ENCODE measurements around the gene ZFYVE21. TPM values are rescaled to one million over a fixed set of nuclear protein-coding genes. Genes with fewer than 3 reads are reported as not detected.

The ZFYVE21 gene
- total RNA-seq, 5 donors from 2014 or later (not counting 1 experiment from before 2014, with no cell fraction given): 8.8 to 22.8 (median 22.1) TPM

- 97% methylated on average over 16 of the region's 16 CpGs for WGBS (ENCODE audit: insufficient coverage)
- POLR2A ChIA-PET: interaction anchor here in 1 of 2 donors (0.7 kb wide), 1 partner anchor 16 kb away, joined by 8 read pairs; no protein-coding TSS in a partner anchor
Measured at GRCh38 chr14:103718572-103718971, 3.0 kb downstream of the ZFYVE21 start.

GRCh38 chr14:103719751-103720150 lies 4.1 kb downstream of the ZFYVE21 start:
- WGBS (ENCODE audit: insufficient coverage): 28% methylated on average over 3 of the region's 8 CpGs
- Histone ChIP-seq H3K36me3 (ENCODE audit: control insufficient read depth in 2 of 2, extremely low read depth in 1 of 2, insufficient read depth in 1 of 2, low read length in 1 of 2) (peaks cover 0 to 3% of the 10 kb centered on the region in 2 donors), H3K27ac (ENCODE audit: low read length) (no peak overlapping the region), H3K27me3 (replicated peaks in 1 of 2; ENCODE audit: control insufficient read depth in 2 of 2, extremely low read depth in 1 of 2, insufficient read depth in 2 of 2, low read length in 1 of 2) (no peaks in the 10 kb centered on the region), H3K4me3 (ENCODE audit: control insufficient read depth in 1 of 2, extremely low read depth in 1 of 2, low read length in 1 of 2) (no peak overlapping the region), H3K9me3 (no peaks in the 10 kb centered on the region), H3K4me1 (ENCODE audit: control insufficient read depth in 1 of 2, extremely low read depth in 1 of 2, insufficient read depth in 2 of 2, low read length in 2 of 2) (peaks cover 3 to 16% of the 10 kb centered on the region in 2 experiments)
- H3K9me3 Mint-ChIP-seq: no peaks in the 10 kb centered on the region
- H3K36me3 Mint-ChIP-seq: no peaks in the 10 kb centered on the region
- H3K4me1 Mint-ChIP-seq: peaks cover 38 to 43% (median 41%) of the 10 kb centered on the region in 3 donors
- ATAC-seq (replicated peaks in 1 of 4) (no peak), DNase-seq (no peak)
- no peak overlapping the region for H3K4me3 Mint-ChIP-seq
- CTCF ChIA-PET: no interaction called here
- H3K27me3 Mint-ChIP-seq: no peaks in the 10 kb centered on the region
- H3K27ac Mint-ChIP-seq: no peak overlapping the region
- POLR2A ChIA-PET: interaction anchor here in 1 of 2 donors (0.6 kb wide), 1 partner anchor 25 kb away, joined by 3 read pairs; no protein-coding TSS in a partner anchor

More at GRCh38 chr14:103718572-103718971, 3.0 kb downstream of the ZFYVE21 start:
- Mint-ChIP-seq H3K9me3 (no peaks in the 10 kb centered on the region), H3K4me3 (no peak overlapping the region), H3K36me3 (no peaks in the 10 kb centered on the region), H3K27ac (peak overlapping the region in 1 of 2 donors; percentile 28), H3K27me3 (no peaks in the 10 kb centered on the region), H3K4me1 (peaks cover 38 to 50% (median 48%) of the 10 kb centered on the region in 3 donors)
- Histone ChIP-seq H3K4me1 (ENCODE audit: control insufficient read depth in 1 of 2, extremely low read depth in 1 of 2, insufficient read depth in 2 of 2, low read length in 2 of 2) (peaks cover 5 to 28% of the 10 kb centered on the region in 2 experiments), H3K9me3 (no peaks in the 10 kb centered on the region), H3K36me3 (ENCODE audit: control insufficient read depth in 2 of 2, extremely low read depth in 1 of 2, insufficient read depth in 1 of 2, low read length in 1 of 2) (no peaks in the 10 kb centered on the region), H3K4me3 (ENCODE audit: control insufficient read depth in 1 of 2, extremely low read depth in 1 of 2, low read length in 1 of 2) (no peak overlapping the region), H3K27me3 (replicated peaks in 1 of 2; ENCODE audit: control insufficient read depth in 2 of 2, extremely low read depth in 1 of 2, insufficient read depth in 2 of 2, low read length in 1 of 2) (no peaks in the 10 kb centered on the region), H3K27ac (ENCODE audit: low read length) (no peak overlapping the region)
- ATAC-seq (replicated peaks in 1 of 4) (no peak), DNase-seq (no peak)
- CTCF ChIA-PET: no interaction called here

GRCh38 chr14:103721334-103722120 lies 5.9 kb downstream of the ZFYVE21 start:
- Mint-ChIP-seq H3K9me3 (no peaks in the 10 kb centered on the region), H3K36me3 (no peaks in the 10 kb centered on the region), H3K27me3 (no peaks in the 10 kb centered on the region), H3K4me1 (peaks cover 31 to 41% (median 36%) of the 10 kb centered on the region in 3 donors), H3K27ac (no peak overlapping the region), H3K4me3 (no peak overlapping the region)
- ChIA-PET CTCF (interaction anchor here in 1 of 2 donors (0.8 kb wide), 1 partner anchor 16 kb away, joined by 3 read pairs; no protein-coding TSS in a partner anchor), POLR2A (no interaction called here)
- H3K9me3 ChIP-seq: no peaks in the 10 kb centered on the region
- 87% methylated on average over 17 of the region's 26 CpGs for WGBS (ENCODE audit: insufficient coverage)
- H3K27me3 ChIP-seq (replicated peaks in 1 of 2; ENCODE audit: control insufficient read depth in 2 of 2, extremely low read depth in 1 of 2, insufficient read depth in 2 of 2, low read length in 1 of 2): no peaks in the 10 kb centered on the region
- H3K27ac ChIP-seq (ENCODE audit: low read length): no peak overlapping the region
- H3K4me3 ChIP-seq (ENCODE audit: control insufficient read depth in 1 of 2, extremely low read depth in 1 of 2, low read length in 1 of 2): no peak overlapping the region
- peaks cover under 1 to 11% of the 10 kb centered on the region in 2 experiments for H3K4me1 ChIP-seq (ENCODE audit: control insufficient read depth in 1 of 2, extremely low read depth in 1 of 2, insufficient read depth in 2 of 2, low read length in 2 of 2)
- H3K36me3 ChIP-seq (ENCODE audit: control insufficient read depth in 2 of 2, extremely low read depth in 1 of 2, insufficient read depth in 1 of 2, low read length in 1 of 2): peaks cover 0 to 3% of the 10 kb centered on the region in 2 donors
- DNase-seq (no peak), ATAC-seq (replicated peaks in 1 of 4) (no peak)

- 85% methylated on average over 6 of the region's 7 CpGs for whole genome bisulfite sequencing (ENCODE audit: insufficient coverage)
- no peak overlapping the region for H3K27ac ChIP-seq (ENCODE audit: low read length)
- Mint-ChIP-seq H3K4me1 (peaks cover 10 to 19% (median 15%) of the 10 kb centered on the region in 3 donors), H3K4me3 (no peak overlapping the region), H3K27me3 (no peaks in the 10 kb centered on the region), H3K9me3 (no peaks in the 10 kb centered on the region), H3K27ac (no peak overlapping the region), H3K36me3 (peaks cover 4% of the 10 kb centered on the region)
- H3K4me3 ChIP-seq (ENCODE audit: control insufficient read depth in 1 of 2, extremely low read depth in 1 of 2, low read length in 1 of 2): no peak overlapping the region
- CTCF ChIA-PET: no interaction called here
- no peaks in the 10 kb centered on the region for H3K9me3 ChIP-seq
- peaks cover 0 to 6% of the 10 kb centered on the region in 2 experiments for H3K4me1 ChIP-seq (ENCODE audit: control insufficient read depth in 1 of 2, extremely low read depth in 1 of 2, insufficient read depth in 2 of 2, low read length in 2 of 2)
- peak in 1 of 4 experiments; percentile 25 for ATAC-seq (replicated peaks in 1 of 4)
- H3K36me3 ChIP-seq (ENCODE audit: control insufficient read depth in 2 of 2, extremely low read depth in 1 of 2, insufficient read depth in 1 of 2, low read length in 1 of 2): peaks cover 3 to 8% of the 10 kb centered on the region in 2 donors
- DNase-seq: no peak
- H3K27me3 ChIP-seq (replicated peaks in 1 of 2; ENCODE audit: control insufficient read depth in 2 of 2, extremely low read depth in 1 of 2, insufficient read depth in 2 of 2, low read length in 1 of 2): no peaks in the 10 kb centered on the region
- POLR2A ChIA-PET: no interaction called here
Measured at GRCh38 chr14:103723748-103724081, 8.1 kb downstream of the ZFYVE21 start.

- ChIA-PET POLR2A (no interaction called here), CTCF (no interaction called here)
- no peaks in the 10 kb centered on the region for H3K27me3 ChIP-seq (replicated peaks in 1 of 2; ENCODE audit: control insufficient read depth in 2 of 2, extremely low read depth in 1 of 2, insufficient read depth in 2 of 2, low read length in 1 of 2)
- DNase-seq (no peak), ATAC-seq (replicated peaks in 1 of 4) (peak in 1 of 4 experiments; percentile 14)
- H3K4me3 ChIP-seq (ENCODE audit: control insufficient read depth in 1 of 2, extremely low read depth in 1 of 2, low read length in 1 of 2): no peak overlapping the region
- no peaks in the 10 kb centered on the region for H3K9me3 Mint-ChIP-seq
- no peaks in the 10 kb centered on the region for H3K27me3 Mint-ChIP-seq
- H3K27ac ChIP-seq (ENCODE audit: low read length): no peak overlapping the region
- H3K4me3 Mint-ChIP-seq: no peak overlapping the region
- peaks cover 8% of the 10 kb centered on the region for H3K36me3 Mint-ChIP-seq
- peaks cover 5 to 12% of the 10 kb centered on the region in 2 donors for H3K36me3 ChIP-seq (ENCODE audit: control insufficient read depth in 2 of 2, extremely low read depth in 1 of 2, insufficient read depth in 1 of 2, low read length in 1 of 2)
- H3K4me1 ChIP-seq (ENCODE audit: control insufficient read depth in 1 of 2, extremely low read depth in 1 of 2, insufficient read depth in 2 of 2, low read length in 2 of 2): peaks cover 0 to 6% of the 10 kb centered on the region in 2 experiments
- H3K9me3 ChIP-seq: no peaks in the 10 kb centered on the region
- 95% methylated on average over 19 of the region's 20 CpGs for WGBS (ENCODE audit: insufficient coverage)
- H3K4me1 Mint-ChIP-seq: peaks cover 7 to 17% (median 12%) of the 10 kb centered on the region in 3 donors
- H3K27ac Mint-ChIP-seq: no peak overlapping the region
Measured at GRCh38 chr14:103724116-103724515, 8.5 kb downstream of the ZFYVE21 start.

- CTCF ChIA-PET: no interaction called here
- Histone ChIP-seq H3K4me1 (ENCODE audit: control insufficient read depth in 1 of 2, extremely low read depth in 1 of 2, insufficient read depth in 2 of 2, low read length in 2 of 2) (no peaks in the 10 kb centered on the region), H3K27me3 (replicated peaks in 1 of 2; ENCODE audit: control insufficient read depth in 2 of 2, extremely low read depth in 1 of 2, insufficient read depth in 2 of 2, low read length in 1 of 2) (no peaks in the 10 kb centered on the region), H3K27ac (ENCODE audit: low read length) (no peak overlapping the region), H3K36me3 (ENCODE audit: control insufficient read depth in 2 of 2, extremely low read depth in 1 of 2, insufficient read depth in 1 of 2, low read length in 1 of 2) (peaks cover 14 to 16% of the 10 kb centered on the region in 2 donors), H3K4me3 (ENCODE audit: control insufficient read depth in 1 of 2, extremely low read depth in 1 of 2, low read length in 1 of 2) (no peak overlapping the region), H3K9me3 (no peaks in the 10 kb centered on the region)
- ATAC-seq (replicated peaks in 1 of 4) (no peak), DNase-seq (no peak)
- Mint-ChIP-seq H3K9me3 (no peaks in the 10 kb centered on the region), H3K27ac (no peak overlapping the region), H3K36me3 (peaks cover 16% of the 10 kb centered on the region), H3K4me1 (peaks cover 0 to 7% (median 2%) of the 10 kb centered on the region in 3 donors), H3K27me3 (no peaks in the 10 kb centered on the region), H3K4me3 (no peak overlapping the region)
- POLR2A ChIA-PET: no interaction called here
- WGBS (ENCODE audit: insufficient coverage): 97% methylated on average over 21 of the region's 29 CpGs
Measured at GRCh38 chr14:103725001-103725682, 9.5 kb downstream of the ZFYVE21 start.

Measured in T-cell (primary cell).